ENCODE results near the gene NRROS.
"Not testable (repeated sequence)": the region's sequence is repeated elsewhere in the genome, so short reads cannot be mapped to it uniquely, and the experiment has no call there.

Gene NRROS

GRCh38 chr3:196625331-196625730 is 14.2 kb upstream of the NRROS start:
- DNase-seq = no peak

- DNase-seq = no peak
These were observed 11.6 kb upstream of the NRROS start for GRCh38 chr3:196627918-196628231.

GRCh38 chr3:196629228-196629627 is 10.3 kb upstream of the NRROS start:
- no peak for DNase-seq

GRCh38 chr3:196631682-196632045 is 7.8 kb upstream of the NRROS start:
- DNase-seq = no peak

DNA sequence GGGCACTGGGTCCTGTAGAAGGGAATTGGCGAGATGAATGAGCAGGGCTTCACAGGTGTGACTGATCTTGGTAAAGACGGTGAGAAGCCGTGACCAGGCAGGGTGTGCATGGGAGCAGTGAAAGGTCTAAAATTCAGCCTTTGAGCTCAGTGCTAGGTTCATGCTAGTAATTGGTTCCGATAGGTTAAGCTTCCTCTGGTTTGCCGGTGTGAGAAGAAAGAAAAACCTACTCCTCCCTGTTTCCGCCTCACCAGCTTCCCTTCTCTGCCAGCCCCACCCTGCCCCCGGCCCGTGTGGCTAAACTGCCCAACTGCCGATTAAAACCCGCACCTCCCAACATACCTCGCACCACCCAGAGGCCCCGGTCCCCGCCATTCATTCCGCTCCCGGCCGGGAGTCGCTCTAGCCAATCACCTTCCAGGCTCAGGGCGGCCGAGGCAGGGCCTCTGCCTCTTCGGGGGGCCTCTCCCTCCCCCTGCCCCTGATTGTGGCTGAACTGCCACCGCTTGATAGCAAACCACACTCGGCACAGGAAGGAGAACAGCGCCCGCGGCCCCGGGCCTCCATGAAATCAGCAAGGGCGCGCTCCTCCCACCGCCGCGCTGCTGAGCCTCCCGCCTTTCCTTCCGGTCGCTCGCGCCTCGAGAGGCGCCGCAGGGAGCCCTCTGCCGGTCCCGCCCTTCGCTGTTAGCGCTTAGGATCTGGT is 7.3 kb upstream of the NRROS start:
- peak; percentile 88 to 92 for DNase-seq

DNA sequence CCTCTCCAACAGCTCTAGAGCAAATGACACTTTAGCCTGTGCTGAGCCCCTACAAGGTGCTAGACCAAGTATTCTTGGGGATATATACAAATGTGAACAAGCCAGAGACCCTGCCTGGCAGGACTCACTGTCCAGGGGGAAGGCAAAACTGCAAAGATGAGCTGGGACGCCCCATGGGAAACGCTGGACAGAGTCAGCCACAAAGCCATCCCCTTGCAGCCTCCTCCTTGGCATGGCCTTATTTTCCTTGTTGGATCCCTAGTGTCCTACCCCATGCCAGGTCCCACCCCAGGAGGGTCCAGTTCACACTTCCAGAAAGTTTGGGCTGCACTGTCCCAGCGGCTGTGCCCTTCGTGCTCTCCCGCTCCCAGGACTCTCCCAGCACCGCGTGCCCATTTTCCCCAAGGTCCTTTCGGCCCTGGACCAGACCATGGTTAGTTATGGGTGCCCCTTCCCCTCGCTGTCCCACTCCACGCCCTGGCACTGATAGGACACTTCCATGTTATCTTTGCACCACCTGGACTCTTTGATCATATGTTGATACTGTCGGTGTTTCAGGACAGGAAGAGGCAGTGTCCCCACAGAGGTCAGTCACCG is 5.8 kb upstream of the NRROS start:
- no peak for DNase-seq

DNA sequence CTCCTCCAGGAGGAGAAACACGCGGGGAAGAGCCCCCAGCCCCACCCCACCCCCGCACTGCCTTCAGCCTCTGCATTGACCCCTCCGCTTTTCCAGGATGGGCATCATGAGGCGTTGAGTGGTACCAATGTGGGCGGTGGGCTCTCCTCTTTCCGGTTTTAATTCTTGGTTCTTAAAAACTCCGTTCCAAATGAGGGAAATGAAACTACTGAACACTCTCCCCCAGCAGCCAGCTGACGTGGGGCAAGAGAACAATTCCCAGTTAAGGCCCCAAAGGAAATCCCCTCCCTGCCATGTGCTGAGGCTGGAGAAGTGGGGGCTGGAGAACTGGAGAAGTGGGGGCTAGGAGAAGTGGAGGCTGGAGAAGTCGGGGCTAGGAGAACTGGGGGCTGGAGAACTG is 5.3 kb upstream of the NRROS start:
- peak in 1 of 2 donors; percentile 69 for DNase-seq

GRCh38 chr3:196634829-196635228 is 4.7 kb upstream of the NRROS start:
- no peak for DNase-seq

DNA sequence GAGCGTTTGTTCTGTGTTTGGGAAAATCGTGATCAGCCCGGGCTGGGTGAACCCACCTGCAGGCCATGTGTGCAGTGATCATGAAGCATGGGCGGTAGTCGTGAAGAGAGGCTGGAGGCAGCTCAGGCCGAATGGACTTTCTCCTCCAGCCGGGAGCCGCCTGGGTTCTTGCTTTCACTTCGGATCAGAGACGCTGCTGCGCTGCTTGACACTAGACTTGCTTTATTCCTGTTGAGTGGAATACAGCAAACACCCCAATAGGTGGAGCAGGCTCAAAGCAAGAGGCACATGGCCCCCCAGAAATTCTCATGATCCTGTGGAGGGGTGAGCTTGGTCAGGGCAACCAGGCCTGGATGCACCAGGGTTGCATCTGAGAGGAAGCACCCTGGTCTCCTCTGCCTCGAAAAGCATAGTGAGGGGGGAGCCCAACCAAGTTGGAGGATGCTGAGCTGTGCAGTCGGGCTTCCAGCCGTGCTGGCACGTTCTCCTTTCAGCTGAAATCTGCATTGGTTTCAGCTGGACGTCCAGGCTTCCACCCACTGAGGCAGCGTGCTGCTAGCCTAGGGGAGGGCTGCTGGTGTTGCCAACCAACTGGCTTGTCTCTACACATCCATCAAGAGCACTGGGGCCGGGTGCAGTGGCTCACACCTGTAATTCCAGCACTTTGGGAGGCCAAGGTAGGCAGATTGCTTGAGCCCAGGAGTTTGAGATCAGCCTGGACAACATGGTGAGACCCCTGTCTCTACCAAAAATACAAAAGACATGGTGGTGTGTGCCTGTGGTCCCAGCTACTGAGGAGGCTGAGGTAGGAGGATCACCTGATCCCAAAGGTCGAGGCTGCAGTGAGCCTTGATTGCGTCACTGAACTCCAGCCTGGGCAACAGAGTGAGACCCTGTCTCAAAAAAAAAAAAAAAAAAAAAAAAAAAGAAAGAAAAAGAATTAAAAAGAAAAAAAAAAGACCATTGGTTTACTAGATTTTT is 2.8 kb upstream of the NRROS start:
- DNase-seq = no peak

DNA sequence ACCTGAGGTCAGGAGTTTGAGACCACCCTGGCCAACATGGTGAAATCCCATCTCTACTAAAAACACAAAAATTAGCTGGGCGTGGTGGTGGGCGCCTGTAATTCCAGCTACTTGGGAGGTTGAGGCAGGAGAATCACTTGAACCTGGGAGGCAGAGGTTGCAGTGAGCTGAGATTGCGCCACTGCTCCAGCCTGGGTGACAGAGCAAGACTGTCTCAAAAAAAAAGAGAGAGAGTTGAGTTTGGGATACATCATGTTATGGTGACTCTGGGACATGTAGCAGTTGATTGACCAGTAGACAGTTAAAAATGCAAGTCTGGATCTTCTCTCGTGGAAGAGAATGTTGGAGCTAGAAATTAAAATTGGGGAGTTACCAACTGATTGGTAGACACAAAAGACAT is 1.6 kb upstream of the NRROS start:
- DNase-seq = not testable (repeated sequence)

GRCh38 chr3:196638861-196639482 is 522 bp upstream of the NRROS start:
- DNase-seq = no peak

DNA sequence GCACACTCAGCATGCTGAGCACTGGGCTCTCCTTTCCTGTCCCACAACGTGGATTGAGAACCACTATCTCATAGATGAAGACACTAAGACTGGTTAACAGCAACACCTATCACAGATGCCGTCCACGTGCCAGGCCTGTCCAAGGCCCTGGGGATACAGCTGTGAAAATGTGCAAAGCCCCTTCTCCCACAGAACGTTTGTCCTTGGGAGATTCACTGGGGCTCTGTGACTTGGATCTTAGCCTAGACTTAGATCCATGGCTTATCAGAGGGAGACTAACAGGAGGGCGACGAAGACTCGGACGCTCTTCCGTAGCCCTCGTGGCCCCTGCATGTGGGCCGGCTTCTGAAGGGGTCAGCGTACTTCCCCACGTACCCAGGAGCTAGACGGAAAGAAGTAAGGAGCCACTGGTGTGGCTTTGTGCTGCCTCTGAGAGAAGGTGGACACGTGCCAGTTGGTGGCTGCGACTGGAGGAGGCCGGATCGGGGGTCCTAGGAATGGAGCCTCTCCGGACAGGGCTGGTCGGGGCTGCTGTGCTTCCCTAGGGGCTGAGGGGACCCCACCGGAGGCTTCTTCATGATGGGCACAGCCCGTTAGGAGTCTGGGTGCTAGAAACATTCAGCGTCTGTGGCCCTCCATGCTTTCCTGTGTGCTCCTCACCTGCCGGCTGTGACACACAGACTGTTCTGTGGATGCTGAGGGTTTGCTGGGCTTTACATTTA is 964 bp downstream of the NRROS start:
- DNase-seq = no peak

DNA sequence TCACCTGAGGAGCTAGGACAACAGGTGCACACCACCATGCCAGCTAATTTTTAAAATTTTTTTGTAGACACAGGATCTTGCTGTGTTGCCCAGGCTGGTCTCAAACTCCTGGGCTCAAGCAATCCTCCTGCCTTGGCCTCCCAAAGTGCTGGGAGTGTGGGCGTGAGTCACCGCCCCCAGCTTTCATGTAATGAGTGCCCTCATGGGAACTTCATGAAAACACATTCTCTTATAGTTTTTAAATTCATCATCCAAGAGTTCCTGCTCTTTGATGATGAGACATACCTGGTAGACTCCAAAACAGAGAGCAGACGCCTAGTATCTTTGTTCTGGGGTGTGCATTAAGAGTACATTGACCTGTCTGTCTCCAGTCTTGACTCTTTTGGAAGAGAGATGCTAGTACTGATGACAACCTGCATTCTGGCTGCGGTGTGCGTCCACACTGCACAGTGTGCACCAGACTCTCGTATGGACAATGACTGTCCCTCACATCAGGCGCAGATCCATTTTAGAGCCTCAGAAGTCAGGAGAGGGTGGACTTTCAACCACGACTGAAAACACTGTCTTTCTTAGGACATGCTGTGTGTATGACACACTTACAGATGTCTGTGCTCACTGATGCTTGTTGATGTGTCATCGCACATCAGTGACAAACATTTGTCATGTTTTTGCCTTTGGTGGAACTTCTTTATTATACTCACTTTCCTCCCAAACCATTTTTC is 2.0 kb downstream of the NRROS start:
- peak in 1 of 2 donors; percentile 32 for DNase-seq

GRCh38 chr3:196642434-196642833 is 2.9 kb downstream of the NRROS start:
- no peak for DNase-seq

DNA sequence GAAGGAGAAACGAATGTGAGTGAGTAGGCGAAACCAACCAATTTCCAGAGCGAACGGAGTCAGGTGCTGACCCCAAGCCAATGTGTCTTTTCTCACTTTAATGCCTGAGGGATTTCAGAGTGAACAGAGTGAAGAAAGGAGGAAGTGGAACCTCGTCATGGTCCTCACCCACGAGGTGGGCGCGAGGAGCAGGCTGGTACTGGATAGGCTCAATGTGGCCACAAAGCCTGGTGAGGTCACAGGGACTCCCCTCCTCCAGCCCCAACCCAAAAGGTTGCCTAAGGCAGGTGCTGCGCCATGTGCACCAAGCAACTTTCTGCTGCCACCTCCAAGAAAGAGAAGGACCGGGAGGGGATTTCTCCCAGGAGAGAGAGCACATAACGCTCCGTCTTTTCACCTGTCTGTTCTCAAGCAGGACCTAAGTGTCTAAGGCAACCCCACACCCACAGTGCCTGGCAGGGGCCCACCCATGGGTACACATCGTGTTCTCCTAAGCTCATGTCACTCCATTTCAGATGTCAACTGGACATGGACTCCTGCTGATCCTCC is 3.8 kb downstream of the NRROS start:
- DNase-seq = peak; percentile 56 to 90

DNA sequence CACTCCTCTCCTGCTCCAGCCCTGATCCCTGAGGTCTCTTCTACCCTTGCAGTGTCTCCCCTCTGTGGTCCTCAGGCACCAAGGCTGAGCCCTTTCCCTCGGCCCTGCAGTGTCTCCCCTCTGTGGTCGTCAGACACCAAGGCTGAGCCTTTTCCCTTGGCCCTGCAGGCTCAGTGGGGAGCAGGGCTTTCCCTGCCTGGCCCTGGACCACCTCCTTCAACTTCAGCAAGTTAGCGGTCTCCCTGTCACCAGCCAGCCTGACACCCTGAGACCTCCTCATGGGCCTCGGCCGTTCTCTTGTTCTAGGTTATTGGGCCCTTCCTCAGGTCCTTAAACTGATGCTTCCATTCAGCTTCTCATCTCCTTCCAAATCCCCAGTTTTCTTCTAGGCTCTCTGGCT is 4.3 kb downstream of the NRROS start:
- DNase-seq = no peak

DNA sequence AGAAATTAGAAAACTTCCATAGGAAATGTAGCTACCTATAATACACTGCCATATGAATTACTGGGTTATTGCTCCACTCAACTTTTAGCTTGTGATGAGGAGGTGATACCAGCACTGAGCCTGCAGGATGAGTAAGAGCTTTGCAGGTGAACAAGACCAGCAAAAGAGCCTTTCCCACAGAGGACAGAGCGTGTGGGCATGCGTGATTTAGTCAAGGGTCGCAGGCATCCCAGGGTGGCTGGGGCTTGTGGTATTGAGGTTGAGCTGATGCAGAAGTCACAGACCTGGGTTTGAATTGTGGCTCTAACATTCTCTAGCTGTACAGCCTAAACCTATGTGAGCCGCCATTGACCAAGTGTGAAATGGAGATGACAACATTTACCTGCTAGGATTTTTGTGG is 5.6 kb downstream of the NRROS start:
- DNase-seq = no peak

GRCh38 chr3:196645897-196646665 is 6.6 kb downstream of the NRROS start:
- no peak for DNase-seq

GRCh38 chr3:196646666-196647216 is 7.2 kb downstream of the NRROS start:
- no peak for DNase-seq

DNA sequence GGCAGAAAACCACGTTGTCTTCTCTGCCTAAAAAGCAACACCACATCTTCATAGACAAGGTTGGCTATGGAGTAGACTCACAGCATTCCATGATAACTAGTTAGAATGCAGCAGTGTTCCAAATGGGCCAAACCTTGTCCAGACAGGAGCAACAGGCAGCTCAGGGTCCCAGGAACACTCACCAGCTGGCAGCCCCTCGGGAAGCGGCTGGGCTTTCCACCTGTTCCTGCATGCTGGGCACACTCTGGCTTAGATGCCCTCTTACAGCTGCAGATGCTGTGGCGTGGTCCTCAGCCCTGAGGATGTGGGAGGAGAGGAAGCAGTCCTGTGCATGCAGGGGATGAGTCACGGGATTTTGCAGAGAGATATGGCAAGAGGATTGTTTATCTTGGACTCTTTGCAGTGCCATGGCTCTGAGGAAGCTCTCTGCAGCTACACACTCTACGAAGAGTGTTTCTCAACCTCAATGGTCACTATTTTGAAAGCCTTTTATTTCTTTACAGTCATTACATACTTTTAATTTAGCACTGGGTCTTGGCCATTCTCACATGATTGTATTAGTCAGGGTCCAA is 11.3 kb downstream of the NRROS start:
- peak in 1 of 2 donors; percentile 40 for DNase-seq

Data from CD4-positive, alpha-beta T cell treated with Interferon alpha-2 for 1 hour (primary cell).